Measurements from ENCODE around the gene EIF1AD.
"Not testable (repeated sequence)": the region's sequence is repeated elsewhere in the genome, so short reads cannot be mapped to it uniquely, and the experiment has no call there.

Gene EIF1AD

DNA sequence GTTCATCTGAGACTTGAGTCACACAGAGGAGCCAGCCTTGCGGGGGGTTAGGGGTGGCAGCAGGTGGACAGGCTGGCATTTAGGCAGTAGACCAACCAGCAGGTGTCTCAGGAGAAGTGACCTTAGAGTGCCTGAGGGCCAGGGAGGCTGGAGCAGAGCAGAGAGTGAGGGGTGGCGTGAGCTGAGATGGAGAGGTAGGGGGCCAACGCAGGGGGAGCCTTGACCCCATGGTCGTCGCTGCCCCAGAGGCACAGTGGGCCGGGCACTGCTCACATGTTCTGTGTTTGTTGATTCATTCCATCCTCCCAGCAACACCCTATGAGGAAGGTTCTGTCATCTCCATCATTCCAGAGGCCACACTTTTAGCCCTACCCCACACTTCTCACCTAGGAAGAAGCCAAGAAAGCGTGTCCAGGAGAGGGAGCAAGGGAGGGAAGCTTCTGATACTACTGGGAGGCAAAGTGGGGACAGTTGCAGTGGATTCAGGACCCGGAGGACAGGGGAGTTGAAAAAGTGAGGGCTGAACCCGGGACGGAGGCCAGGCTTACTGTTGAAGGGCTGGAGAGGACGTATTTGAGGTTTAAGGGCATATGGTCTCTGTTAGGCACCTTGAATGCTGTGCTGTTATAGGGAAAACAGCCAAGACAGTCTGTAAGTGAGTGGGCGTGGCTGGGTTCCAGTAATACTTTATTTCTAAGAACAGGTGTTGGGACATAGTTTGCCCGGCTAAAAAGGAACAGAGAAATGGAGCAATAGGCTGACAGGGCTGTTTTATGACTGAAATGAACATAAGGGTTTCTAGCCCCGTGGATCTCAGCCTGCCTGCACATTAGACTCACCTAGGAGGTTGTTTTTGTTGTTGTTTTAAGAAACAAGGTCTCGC lies 33.1 kb downstream of the EIF1AD start:
- no peak for DNase-seq (ENCODE audit: low read depth)

- no peak for DNase-seq (ENCODE audit: low read depth)
Measured at GRCh38 chr11:65967329-65967934, 34.5 kb downstream of the EIF1AD start.

DNA sequence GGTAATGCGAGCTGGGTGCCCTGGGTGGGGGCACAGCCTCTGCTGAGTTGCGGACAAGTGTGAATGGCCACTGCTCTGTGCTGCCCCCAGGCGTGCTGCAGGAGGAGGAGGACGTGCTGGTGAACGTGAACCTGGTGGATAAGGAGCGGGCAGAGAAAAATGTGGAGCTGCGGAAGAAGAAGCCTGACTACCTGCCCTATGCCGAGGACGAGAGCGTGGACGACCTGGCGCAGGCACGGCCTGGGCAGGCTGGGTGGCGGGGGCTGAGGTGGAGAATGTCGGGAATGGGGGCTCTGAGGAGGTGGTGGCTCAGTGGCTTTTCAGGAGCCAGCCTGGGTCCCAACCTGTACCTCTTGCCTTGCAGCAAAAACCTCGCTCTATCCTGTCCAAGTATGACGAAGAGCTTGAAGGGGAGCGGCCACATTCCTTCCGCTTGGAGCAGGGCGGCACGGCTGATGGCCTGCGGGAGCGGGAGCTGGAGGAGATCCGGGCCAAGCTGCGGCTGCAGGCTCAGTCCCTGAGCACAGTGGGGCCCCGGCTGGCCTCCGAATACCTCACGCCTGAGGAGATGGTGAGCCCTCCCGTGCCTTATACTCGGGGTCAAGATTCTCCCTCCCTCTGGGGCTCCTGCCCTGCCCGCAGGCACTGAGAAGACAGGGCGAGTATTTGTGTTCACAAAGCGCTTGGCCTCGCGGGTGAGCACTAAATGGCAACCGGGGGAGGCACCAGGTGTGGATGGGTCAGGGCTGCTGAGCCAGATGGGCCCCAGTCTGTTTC lies 35.8 kb downstream of the EIF1AD start:
- DNase-seq (ENCODE audit: low read depth): no peak

- DNase-seq (ENCODE audit: low read depth): no peak
Measured at GRCh38 chr11:65964906-65965305, 37.1 kb downstream of the EIF1AD start.

DNA sequence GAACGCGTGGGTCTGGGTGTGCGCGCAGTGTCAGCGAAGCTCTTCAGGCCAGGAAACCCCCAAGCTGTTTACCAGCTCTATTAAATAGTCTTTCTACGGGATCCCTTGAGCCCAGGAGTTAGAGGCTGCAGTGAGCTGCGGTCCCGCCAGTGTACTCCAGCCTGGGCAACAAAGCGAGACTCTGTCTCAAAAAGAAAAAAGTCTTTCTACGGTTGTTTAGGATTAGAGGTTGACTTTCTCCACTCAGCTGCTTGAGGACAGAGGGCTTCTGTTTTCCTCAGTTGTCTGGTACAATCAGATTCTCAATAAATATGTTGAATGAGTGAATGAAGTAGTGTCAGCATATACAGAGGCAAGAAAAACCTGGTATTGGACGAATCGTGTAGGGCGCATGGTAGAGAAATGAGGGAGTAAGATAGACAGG lies 39.8 kb downstream of the EIF1AD start:
- no peak for DNase-seq (ENCODE audit: low read depth)

GRCh38 chr11:65961267-65962140 lies 40.5 kb downstream of the EIF1AD start, which contains the start of gene SART1:
TSS of gene SART1 (plus strand) at chr11:65961734. CDS start at chr11:65961781, 47 bp downstream.
- DNase-seq (ENCODE audit: low read depth): peak; percentile 86

DNA sequence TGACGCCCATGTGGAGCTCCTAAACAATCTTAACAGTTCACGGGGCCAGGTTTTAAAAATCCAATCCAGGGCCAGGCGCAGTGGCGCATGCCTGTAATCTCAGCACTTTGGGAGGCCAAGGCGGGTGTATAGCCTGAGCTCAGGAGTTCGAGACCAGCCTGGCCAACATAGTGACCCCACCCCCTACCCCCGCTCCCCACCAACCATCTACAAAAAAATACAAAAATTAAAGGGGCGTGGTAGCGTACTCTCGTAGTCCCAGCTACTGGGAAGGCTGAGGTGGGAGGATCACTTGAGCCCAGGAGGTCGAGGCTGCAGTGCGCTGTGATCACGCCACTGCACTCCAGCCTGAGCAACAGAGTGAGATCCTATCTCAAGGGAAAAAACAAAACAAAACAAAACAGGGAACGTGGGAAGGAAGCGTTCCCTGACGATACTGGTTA lies 41.1 kb downstream of the EIF1AD start:
- no peak for DNase-seq (ENCODE audit: low read depth)

- no peak for DNase-seq (ENCODE audit: low read depth)
Measured at GRCh38 chr11:65958774-65959420, 43.1 kb downstream of the EIF1AD start.

GRCh38 chr11:65958291-65958690 lies 43.7 kb downstream of the EIF1AD start:
- DNase-seq (ENCODE audit: low read depth): no peak

DNA sequence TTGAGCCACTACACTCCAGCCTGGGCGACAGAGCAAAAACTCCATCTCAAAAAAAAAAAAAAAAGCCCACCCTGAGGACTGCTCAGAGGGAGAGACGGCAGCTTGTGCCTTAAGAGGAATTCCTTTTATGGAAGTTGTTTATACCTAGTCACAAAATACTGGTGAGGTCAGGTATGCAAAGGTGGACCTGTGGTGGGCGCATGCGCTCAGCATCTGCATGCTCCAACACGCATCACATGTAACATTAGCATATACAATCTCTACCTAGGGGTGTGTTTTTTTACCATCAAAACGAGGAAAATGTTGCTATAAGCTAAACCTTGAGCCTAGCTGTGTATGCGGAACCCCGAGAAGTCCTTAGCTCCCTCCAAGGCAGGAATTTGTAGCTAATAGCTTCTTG lies 47.2 kb downstream of the EIF1AD start:
- DNase-seq (ENCODE audit: low read depth): no peak

- no peak for DNase-seq (ENCODE audit: low read depth)
Measured at GRCh38 chr11:65953471-65953870, 48.5 kb downstream of the EIF1AD start.

GRCh38 chr11:65952052-65952521 lies 49.9 kb downstream of the EIF1AD start:
- no peak for DNase-seq (ENCODE audit: low read depth)

DNA sequence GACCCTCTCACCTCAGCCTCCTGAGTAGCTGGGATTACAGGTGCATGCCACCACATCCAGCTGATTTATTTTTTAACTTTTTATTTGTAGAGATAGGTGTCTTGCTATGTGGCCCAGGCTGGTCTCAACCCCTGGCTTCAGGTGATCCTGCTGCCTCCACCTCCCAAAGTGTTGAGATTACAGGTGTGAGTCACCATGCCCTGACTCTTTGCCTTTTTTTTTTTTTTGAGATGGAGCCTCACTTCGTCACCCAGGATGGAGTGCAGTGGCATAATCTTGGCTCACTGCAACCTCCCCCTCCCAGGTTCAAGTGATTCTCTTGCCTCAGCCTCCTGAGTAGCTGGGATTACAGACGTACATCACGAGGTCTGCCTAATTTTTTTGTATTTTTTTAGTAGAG lies 50.3 kb downstream of the EIF1AD start:
- DNase-seq (ENCODE audit: low read depth): not testable (repeated sequence)

DNA sequence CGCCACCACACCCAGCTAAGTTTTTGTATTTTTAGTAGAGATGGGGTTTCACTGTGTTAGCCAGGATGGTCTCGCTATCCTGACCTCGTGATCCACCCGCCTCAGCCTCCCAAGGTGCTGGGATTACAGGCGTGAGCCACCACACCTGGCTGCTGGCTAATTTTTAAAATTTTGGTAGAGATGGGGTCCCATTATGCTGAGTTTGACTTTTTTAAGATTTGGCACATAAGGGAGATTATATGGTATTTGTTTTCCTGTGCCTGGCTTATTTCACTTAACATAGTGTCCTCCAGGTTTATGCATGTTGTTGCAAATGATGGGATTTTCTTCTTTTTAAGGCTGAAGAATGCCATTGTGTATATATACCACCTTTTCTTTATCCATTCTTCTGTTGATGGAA lies 51.2 kb downstream of the EIF1AD start:
- DNase-seq (ENCODE audit: low read depth): not testable (repeated sequence)

- no peak for DNase-seq (ENCODE audit: low read depth)
Measured at GRCh38 chr11:65947603-65948125, 54.3 kb downstream of the EIF1AD start.

GRCh38 chr11:65947133-65947532 lies 54.8 kb downstream of the EIF1AD start:
- no peak for DNase-seq (ENCODE audit: low read depth)

GRCh38 chr11:65946655-65947054 lies 55.3 kb downstream of the EIF1AD start:
- DNase-seq (ENCODE audit: low read depth): no peak
